SKM-1 treated with dmso at 0.1 percent for 144 hours (cell line): ENCODE measurements around the gene ISLR.

ENCODE experiments used
- DNase-seq: peaks from one replicate; lab custom pipeline; 2025; ENCODE audit not compliant: unreplicated experiment; lab: John Stamatoyannopoulos, UW

The ISLR gene

DNA sequence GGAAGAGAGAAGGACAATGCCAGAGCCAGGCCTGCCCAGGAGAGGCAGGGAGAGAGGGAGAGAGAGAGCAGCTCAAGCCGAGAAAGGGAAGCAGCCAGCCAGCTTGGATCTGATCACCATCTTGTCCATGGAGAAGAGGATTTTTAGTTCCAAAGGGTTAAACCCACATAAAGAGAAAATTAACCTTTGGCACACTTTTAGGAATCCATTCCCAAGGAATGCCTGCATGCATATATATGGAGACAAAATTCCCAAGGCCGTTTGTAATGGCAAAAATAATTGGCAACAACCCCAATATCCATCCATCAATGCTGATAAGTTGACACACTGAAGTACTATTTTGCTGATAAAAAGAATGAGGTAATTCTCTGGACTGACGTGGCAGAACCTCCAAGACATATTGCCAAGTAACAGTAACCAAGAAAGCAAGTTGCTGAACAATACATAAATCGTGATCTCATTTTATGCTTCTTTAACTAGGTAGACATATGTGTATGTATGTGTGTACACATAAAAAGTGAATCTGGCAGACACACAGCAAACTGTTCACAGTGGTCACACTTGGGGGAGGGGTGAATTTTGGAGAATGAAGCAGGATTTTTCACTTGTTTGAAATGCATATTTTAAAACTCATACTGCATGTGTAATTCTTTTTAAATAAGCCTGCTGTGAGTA, 36.6 kb downstream of the ISLR start:
- no peak for DNase-seq

GRCh38 chr15:74210729-74211128, 37.2 kb downstream of the ISLR start:
- no peak for DNase-seq

- no peak for DNase-seq
Observed at GRCh38 chr15:74211656-74212055, 38.1 kb downstream of the ISLR start.

GRCh38 chr15:74212494-74212893, 39.0 kb downstream of the ISLR start:
- no peak for DNase-seq

GRCh38 chr15:74213858-74214284, 40.4 kb downstream of the ISLR start:
- DNase-seq = no peak

DNA sequence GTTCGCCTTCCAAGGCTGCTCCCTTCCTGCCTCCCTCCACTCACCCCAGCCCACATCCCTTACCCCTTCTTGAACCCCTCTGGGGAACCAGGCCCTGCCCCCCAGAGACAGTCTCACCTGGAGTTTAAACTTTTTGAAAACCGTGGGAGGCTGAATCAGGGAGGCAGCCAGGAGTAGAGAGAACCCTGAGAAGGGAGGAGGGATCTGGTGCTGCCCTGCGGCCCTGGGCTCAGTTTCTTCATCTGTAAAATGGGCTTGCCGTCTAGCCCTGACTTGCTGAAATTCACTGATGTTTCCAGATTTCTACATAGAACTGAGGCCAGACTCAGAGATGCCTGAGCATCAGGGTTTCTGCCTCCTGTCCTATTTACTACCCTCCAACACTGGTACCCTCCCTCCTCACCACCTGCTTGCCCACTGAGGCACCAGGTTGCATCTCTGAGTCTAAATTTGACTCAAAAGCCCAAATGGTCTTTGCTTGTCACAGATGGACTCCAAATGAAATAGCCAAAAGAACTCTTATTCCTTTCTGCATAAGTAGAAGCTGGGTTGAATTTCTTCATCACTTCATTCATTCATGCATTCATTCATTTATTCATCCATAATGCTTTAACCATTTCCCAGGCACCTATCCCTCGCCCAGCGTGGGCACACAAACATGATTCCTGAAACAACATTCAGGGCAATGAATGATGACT, 41.0 kb downstream of the ISLR start:
- no peak for DNase-seq

GRCh38 chr15:74215958-74216357, 42.4 kb downstream of the ISLR start:
- DNase-seq = no peak

DNA sequence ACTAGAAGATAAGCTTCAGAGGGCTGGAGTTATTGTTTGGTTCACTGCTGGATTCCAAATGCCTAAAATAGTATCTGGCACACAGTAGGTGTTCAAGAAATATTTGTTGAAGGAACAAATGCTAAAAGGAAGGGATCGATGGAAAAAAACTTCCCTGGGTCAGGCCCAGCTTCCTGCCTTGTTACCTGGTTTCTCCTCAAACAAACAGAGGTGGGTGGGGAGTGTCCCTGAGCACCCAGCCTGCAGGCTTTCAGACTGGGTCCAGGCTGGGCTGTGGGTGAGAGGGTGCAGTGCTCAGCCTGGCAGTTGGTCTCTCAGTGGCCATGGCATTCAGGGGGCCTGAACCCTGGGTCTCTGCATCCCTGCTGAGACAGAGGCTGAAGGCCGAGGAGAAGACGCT, 43.4 kb downstream of the ISLR start:
- DNase-seq = no peak

GRCh38 chr15:74217907-74218885, 44.7 kb downstream of the ISLR start:
- DNase-seq = no peak

- DNase-seq = no peak
Observed at GRCh38 chr15:74220475-74221248, 47.2 kb downstream of the ISLR start.

GRCh38 chr15:74221399-74222239, 48.1 kb downstream of the ISLR start:
- DNase-seq = no peak

- DNase-seq = no peak
Observed at GRCh38 chr15:74222240-74223119, 49.0 kb downstream of the ISLR start.

DNA sequence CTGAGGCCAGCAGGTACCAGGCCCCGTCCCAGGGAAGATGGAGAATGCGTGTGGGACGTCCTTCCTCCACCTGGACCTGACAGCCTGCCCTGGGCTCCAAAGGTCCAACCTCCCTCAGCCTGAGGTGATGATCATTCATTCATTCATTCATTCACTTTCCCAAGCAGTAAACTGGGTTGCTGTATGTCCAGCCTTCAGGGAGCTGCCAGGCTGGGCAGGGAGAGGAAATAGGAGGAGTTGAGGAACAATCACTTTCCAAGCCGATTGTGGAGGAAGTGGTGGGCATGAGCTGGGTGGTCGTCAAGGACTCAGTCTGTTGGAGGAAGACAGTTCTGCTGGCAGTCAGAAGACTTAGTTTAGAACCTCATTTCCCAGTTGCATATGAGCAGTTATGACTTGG, 52.4 kb downstream of the ISLR start:
- no peak for DNase-seq
